Testis (tissue), 3 donors: ENCODE data around the gene ADGRD1. TPM values are rescaled to one million over a fixed set of nuclear protein-coding genes. Genes with fewer than 3 reads are reported as not detected.

Experiments
- DNase-seq: peaks from one replicate; pipeline ENCODE4 v3.0.0-alpha.2; 2019
- H3K27ac ChIP-seq, 2 donors: fragments of 200-600 bp; sonication (generic); one replicate each; pipeline ENCODE4 v1.5.1; 2019
- H3K27me3 ChIP-seq: fragments of 200-600 bp; sonication (generic); one replicate; pipeline ENCODE4 v1.5.1; 2019
- H3K36me3 ChIP-seq: fragments of 200-600 bp; sonication (generic); one replicate; pipeline ENCODE4 v1.5.1; 2017; ENCODE audit warnings: low read depth; ENCODE audit errors: missing control alignments
- H3K4me1 ChIP-seq: fragments of 200-600 bp; sonication (generic); one replicate; pipeline ENCODE4 v1.5.1; 2019
- H3K4me3 ChIP-seq, 2 donors: fragments of 200-600 bp; sonication (generic); one replicate each; pipeline ENCODE4 v1.5.1; 2017 to 2019
- H3K9me3 ChIP-seq: fragments of 200-600 bp; sonication (generic); one replicate; pipeline ENCODE4 v1.5.1; 2017
- CTCF ChIP-seq, 3 experiments: fragments of 450-650 bp in 2 of 3; fragments of 200-600 bp in 1 of 3; sonication (generic) in 1 of 3; IDR thresholded peaks; one replicate each; pipeline ENCODE4 v1.5.1; 2016 to 2019; ENCODE audit warnings: antibody characterized with exemption in 3 of 3, mild to moderate bottlenecking in 2 of 3, moderate library complexity in 1 of 3
- POLR2A ChIP-seq: fragments of 450-650 bp; IDR thresholded peaks from one replicate; pipeline ENCODE4 v1.6.1; 2017; ENCODE audit warnings: antibody characterized with exemption, mild to moderate bottlenecking, moderate library complexity
- WGBS, 2 donors: methylation state at CpG; one replicate each; pipeline ENCODE4 v1.1.5; 2018; 5-methylcytosine and 5-hydroxymethylcytosine counted together
- intact Hi-C: fragments of 100-400 bp; cut with DNase I; formaldehyde crosslinking; loops from one replicate; pipeline ENCODE4 v1.15.1; 2023; ENCODE audit warnings: low total_unique reads
- polyA plus RNA-seq: library from polyadenylated mRNA; stranded (reverse); fragments of 350-450 nt; fragmentation: Illumina TruSeq; extraction: RNeasy Lipid Tissue Mini Kit (QIAGEN cat#74804); gene quantifications from one replicate; pipeline ENCODE4 v1.2.3, GENCODE V29; 2014; ENCODE audit warnings: low read depth, low replicate concordance; ENCODE audit not compliant: insufficient read depth
- total RNA-seq, 2 donors: library from RNA; depleted of rRNA; stranded (reverse); fragments of >200 nt; gene quantifications; one replicate each; pipeline ENCODE4 v1.2.3, GENCODE V29; 2016

Gene ADGRD1
- total and polyA plus RNA-seq, 3 donors from 2014 or later: 27.2 to 43.2 (median 42.8) TPM

DNA sequence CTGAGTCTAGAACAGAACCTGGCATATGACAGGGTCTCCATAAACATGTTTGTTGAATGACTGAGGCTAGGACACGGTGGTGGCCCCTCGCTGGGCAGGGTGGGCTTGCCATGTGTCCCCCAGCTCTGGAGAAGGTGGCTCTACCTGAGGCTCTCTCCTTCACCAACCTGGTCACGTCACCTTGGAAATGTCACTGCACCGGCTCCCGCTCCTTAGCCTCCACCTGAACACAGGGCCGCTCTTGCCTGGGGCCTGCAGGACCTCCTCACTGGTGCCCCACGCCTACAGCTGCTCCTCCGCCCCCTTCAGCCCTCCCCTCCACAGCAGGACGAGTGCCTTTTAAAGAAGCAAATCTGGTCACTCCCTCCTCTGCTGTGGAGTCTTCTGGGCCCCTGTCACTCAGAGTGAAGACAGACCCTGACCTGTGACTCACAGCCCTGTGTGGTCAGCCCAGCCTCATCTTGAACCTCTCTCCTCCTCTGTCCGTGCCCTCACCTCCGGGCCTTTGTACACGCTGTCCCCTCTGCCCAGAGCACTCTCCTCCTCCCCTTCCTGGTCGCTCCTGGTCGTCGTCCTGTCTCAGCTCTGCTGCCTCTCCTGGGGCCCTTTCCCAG lies 81.0 kb downstream of the ADGRD1 start:
- DNase-seq: no peak
- Histone ChIP-seq H3K4me3 (no peak overlapping the region), H3K36me3 (no peaks in the 10 kb centered on the region), H3K27ac (no peak overlapping the region), H3K4me1 (no peaks in the 10 kb centered on the region), H3K9me3 (no peaks in the 10 kb centered on the region), H3K27me3 (no peaks in the 10 kb centered on the region)
- TF ChIP-seq CTCF (IDR thresholded peaks at IDR 0.05) (no peak), POLR2A (no peak)
- intact Hi-C loops: no loop called here
- 79 to 86% methylated on average over 15 of the region's 15 CpGs for WGBS, 2 donors

DNA sequence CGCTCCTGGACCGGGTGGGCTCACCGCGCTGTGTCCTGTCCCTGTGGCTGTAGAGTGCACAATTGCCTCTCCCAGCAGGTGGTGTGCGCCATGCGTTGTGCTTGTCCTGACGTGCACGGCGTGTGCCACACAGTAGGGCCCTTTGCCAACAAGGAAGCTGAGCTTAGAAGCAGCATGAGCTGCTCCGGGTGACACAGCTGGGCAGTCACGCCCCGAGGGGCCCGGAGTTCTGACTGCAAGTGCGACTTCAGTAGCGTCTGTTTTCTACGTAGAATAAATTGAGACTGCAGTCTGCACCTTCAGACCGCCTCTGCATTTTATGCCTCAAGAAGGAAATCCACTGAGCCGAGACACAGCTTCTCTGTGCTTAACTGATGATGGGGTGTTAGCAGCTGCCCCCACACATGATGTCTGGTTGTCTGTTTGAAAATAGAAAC lies 81.6 kb downstream of the ADGRD1 start:
- Histone ChIP-seq H3K4me3 (no peak overlapping the region), H3K27me3 (no peaks in the 10 kb centered on the region), H3K9me3 (no peaks in the 10 kb centered on the region), H3K4me1 (no peaks in the 10 kb centered on the region), H3K36me3 (no peaks in the 10 kb centered on the region), H3K27ac (no peak overlapping the region)
- intact Hi-C loops: no loop called here
- 88 to 94% methylated on average over 18 of the region's 18 CpGs for WGBS, 2 donors
- TF ChIP-seq POLR2A (no peak), CTCF (IDR thresholded peaks at IDR 0.05) (no peak)
- no peak for DNase-seq

DNA sequence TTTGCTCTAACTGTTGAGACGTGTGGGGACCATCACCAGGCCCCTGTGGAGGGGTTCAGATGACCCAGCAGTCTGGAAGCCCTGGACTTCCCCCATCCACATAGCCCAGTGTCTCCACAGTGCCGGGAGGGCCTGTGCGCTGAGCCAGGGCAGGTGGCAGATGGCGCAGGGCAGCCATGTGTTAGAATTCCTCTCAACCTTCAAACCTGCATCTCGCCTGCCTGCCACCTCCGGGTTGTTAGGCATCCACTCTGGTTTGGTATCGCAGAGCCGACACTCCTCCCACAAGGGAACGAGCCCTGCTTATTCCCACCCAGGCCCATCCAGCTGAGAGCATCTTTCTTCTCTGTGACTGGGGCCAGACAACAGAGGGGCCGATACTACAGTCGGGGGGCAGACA lies 84.5 kb downstream of the ADGRD1 start:
- H3K27me3 ChIP-seq: no peaks in the 10 kb centered on the region
- no peak for TF ChIP-seq POLR2A
- no peak for TF ChIP-seq CTCF (IDR thresholded peaks at IDR 0.05)
- 94 to 97% methylated on average over 10 to 11 of the region's 11 CpGs for WGBS, 2 donors
- no peak overlapping the region for H3K4me3 ChIP-seq
- no peaks in the 10 kb centered on the region for H3K9me3 ChIP-seq
- no peaks in the 10 kb centered on the region for H3K36me3 ChIP-seq
- H3K4me1 ChIP-seq: no peaks in the 10 kb centered on the region
- intact Hi-C loops: no loop called here
- no peak for DNase-seq
- H3K27ac ChIP-seq: no peak overlapping the region

GRCh38 chr12:131038961-131039950 lies 85.5 kb downstream of the ADGRD1 start:
- H3K36me3 ChIP-seq: no peaks in the 10 kb centered on the region
- no peak overlapping the region for H3K27ac ChIP-seq
- no peaks in the 10 kb centered on the region for H3K9me3 ChIP-seq
- no peak overlapping the region for H3K4me3 ChIP-seq
- H3K27me3 ChIP-seq: no peaks in the 10 kb centered on the region
- no peak for DNase-seq
- intact Hi-C loops: no loop called here
- WGBS, 2 donors: 80 to 87% methylated on average over 19 to 35 of the region's 35 CpGs
- no peak for TF ChIP-seq CTCF (IDR thresholded peaks at IDR 0.05)
- no peak for TF ChIP-seq POLR2A
- peaks cover 3% of the 10 kb centered on the region for H3K4me1 ChIP-seq
